A549 (cell line): Measurements from ENCODE around the gene ANKRD1. TPM values are rescaled to one million over a fixed set of nuclear protein-coding genes. Genes with fewer than 3 reads are reported as not detected.

Experiments used
- ATAC-seq, 2 experiments: fragments of 200-7000 bp in 1 of 2; fragments of >200 bp in 1 of 2; cut with Nextera tagmentation in 1 of 2; cut with Tn5 transposase in 1 of 2; 3 replicates each; pipeline versions ENCODE4 v1.8.0 to v1.9.1; 2018 to 2020; ENCODE audit warnings: mild to moderate bottlenecking in 1 of 2, moderate library complexity in 1 of 2
- CTCF ChIA-PET: fragments of 300-600 bp; sonication (Branson Sonifier 250); formaldehyde crosslinking; extraction: SDS; loops from one replicate; lab custom pipeline; 2021; ENCODE audit warnings: antibody characterized with exemption, inconsistent platforms; lab: Yijun Ruan, JAX
- POLR2A ChIA-PET: fragments of 350-600 bp; formaldehyde crosslinking; extraction: SDS; loops from one replicate; lab custom pipeline; 2021; ENCODE audit warnings: antibody characterized with exemption, inconsistent platforms; lab: Yijun Ruan, JAX
- DNase-seq, 2 experiments: peaks; one replicate each; pipeline versions ENCODE4 v3.0.0 to v3.0.0-alpha.2; 2011 to 2016; ENCODE audit warnings: low read depth in 1 of 2, low spot score in 1 of 2
- FAIRE-seq: peaks from 2 replicates; lab custom pipeline; 2011; peaks lifted over from hg19 to GRCh38; lab: Jason Lieb, UNC
- H3K27ac ChIP-seq, 2 experiments: fragments of >200 bp; sonication (Bioruptor Twin); formaldehyde crosslinking; 3 replicates each; pipeline ENCODE4 v1.5.1; 2016 to 2017
- H3K4me1 ChIP-seq: fragments of >200 bp; sonication (Bioruptor Twin); formaldehyde crosslinking; 3 replicates; pipeline ENCODE4 v1.6.1; 2016
- H3K4me2 ChIP-seq: fragments of >200 bp; sonication (Bioruptor Twin); formaldehyde crosslinking; 3 replicates; pipeline ENCODE4 v1.6.1; 2016
- H3K4me3 ChIP-seq: fragments of >200 bp; sonication (Bioruptor Twin); formaldehyde crosslinking; 3 replicates; pipeline ENCODE4 v1.5.1; 2016
- H3K9me3 ChIP-seq: fragments of >200 bp; sonication (Bioruptor Twin); formaldehyde crosslinking; 3 replicates; pipeline ENCODE4 v1.6.1; 2016
- BHLHE40 ChIP-seq: IDR thresholded peaks from 2 replicates; pipeline ENCODE4 v1.6.1; 2012; ENCODE audit warnings: low read depth, low read length, inconsistent platforms
- CHD2 ChIP-seq: fragments of 150-350 bp; IDR thresholded peaks from 2 replicates; pipeline ENCODE4 v1.6.1; 2014; ENCODE audit warnings: low read length; ENCODE audit not compliant: partially characterized antibody
- EHF ChIP-seq: fragments of 250-450 bp; sonication (Bioruptor Pico); IDR thresholded peaks from 2 replicates; pipeline ENCODE4 v1.5.0; 2020; ENCODE audit warnings: mild to moderate bottlenecking
- EP300 ChIP-seq, 2 experiments: fragments of >200 bp; sonication (Bioruptor Twin); formaldehyde crosslinking; IDR thresholded peaks; 2 replicates in 1 of 2; 3 replicates in 1 of 2; pipeline ENCODE4 v1.6.1; 2016 to 2017
- FOSB ChIP-seq: fragments of 250-450 bp; sonication (Bioruptor Pico); IDR thresholded peaks from 2 replicates; pipeline ENCODE4 v1.5.0; 2020; ENCODE audit warnings: mild to moderate bottlenecking, moderate library complexity
- FOSL2 ChIP-seq, 2 experiments: fragments of 450-650 bp in 1 of 2; fragments of >200 bp in 1 of 2; sonication (Bioruptor Twin) in 1 of 2; formaldehyde crosslinking; IDR thresholded peaks; 2 replicates each; pipeline versions ENCODE4 v1.5.0 to v1.6.1; 2016 to 2020; ENCODE audit warnings: mild to moderate bottlenecking in 1 of 2, moderate library complexity in 1 of 2
- GATA3 ChIP-seq: IDR thresholded peaks from 2 replicates; pipeline ENCODE4 v1.6.1; 2012; ENCODE audit warnings: borderline replicate concordance
- HDAC2 ChIP-seq: fragments of 200-600 bp; sonication (generic); IDR thresholded peaks from 2 replicates; pipeline ENCODE4 v1.6.1; 2016
- HOXB5 ChIP-seq: fragments of 250-450 bp; sonication (Bioruptor Pico); IDR thresholded peaks from 2 replicates; pipeline ENCODE4 v1.5.0; 2020; ENCODE audit warnings: mild to moderate bottlenecking, moderate library complexity
- JUN ChIP-seq, 2 experiments: fragments of >200 bp; sonication (Bioruptor Twin); formaldehyde crosslinking; IDR thresholded peaks; 2 replicates in 1 of 2; 3 replicates in 1 of 2; pipeline ENCODE4 v1.6.1; 2016 to 2017
- JUNB ChIP-seq: fragments of >200 bp; sonication (Bioruptor Twin); formaldehyde crosslinking; IDR thresholded peaks from 2 replicates; pipeline ENCODE4 v1.6.1; 2016
- KDM1A ChIP-seq: fragments of 200-600 bp; sonication (generic); IDR thresholded peaks from 2 replicates; pipeline ENCODE4 v1.6.1; 2016; ENCODE audit warnings: low read depth, mild to moderate bottlenecking
- MAFK ChIP-seq: fragments of 450-650 bp; IDR thresholded peaks from 2 replicates; pipeline ENCODE4 v1.6.1; 2014; ENCODE audit not compliant: partially characterized antibody
- MAZ ChIP-seq: fragments of 150-350 bp; IDR thresholded peaks from 2 replicates; pipeline ENCODE4 v1.6.1; 2014; ENCODE audit warnings: antibody characterized with exemption, low read depth, low read length, borderline replicate concordance
- NPAS2 ChIP-seq: fragments of 250-450 bp; sonication (Bioruptor Pico); IDR thresholded peaks from 2 replicates; pipeline ENCODE4 v1.8.0; 2022; ENCODE audit warnings: mild to moderate bottlenecking, moderate library complexity, borderline replicate concordance
- NR3C1 ChIP-seq: fragments of >200 bp; sonication (Bioruptor Twin); formaldehyde crosslinking; IDR thresholded peaks from 3 replicates; pipeline ENCODE4 v1.6.1; 2017
- PHF8 ChIP-seq: fragments of 200-600 bp; sonication (generic); IDR thresholded peaks from 2 replicates; pipeline ENCODE4 v1.6.1; 2016; ENCODE audit warnings: low read depth, mild to moderate bottlenecking, antibody characterized with exemption, moderate library complexity, borderline replicate concordance
- POLR2A ChIP-seq: IDR thresholded peaks from 2 replicates; pipeline ENCODE4 v1.6.1; 2012; ENCODE audit warnings: mild to moderate bottlenecking, low read length
- POLR2AphosphoS2 ChIP-seq: conservative IDR thresholded peaks from 2 replicates; pipeline ENCODE4 v1.6.1; 2012; ENCODE audit warnings: low read length, improper control_type of control experiment, inconsistent platforms
- SMC3 ChIP-seq: fragments of >200 bp; sonication (Bioruptor Twin); formaldehyde crosslinking; IDR thresholded peaks from 3 replicates; pipeline ENCODE4 v1.6.1; 2018; ENCODE audit warnings: inconsistent platforms
- SREBF2 ChIP-seq: fragments of 450-650 bp; IDR thresholded peaks from 2 replicates; pipeline ENCODE4 v1.6.1; 2014; ENCODE audit warnings: mild to moderate bottlenecking, moderate library complexity
- ZFP36 ChIP-seq: fragments of 450-650 bp; IDR thresholded peaks from 2 replicates; pipeline ENCODE4 v1.6.1; 2014; ENCODE audit warnings: borderline replicate concordance; ENCODE audit not compliant: partially characterized antibody
- ZSCAN20 ChIP-seq: fragments of 250-450 bp; sonication (Bioruptor Pico); IDR thresholded peaks from 2 replicates; pipeline ENCODE4 v1.8.0; 2022; ENCODE audit warnings: mild to moderate bottlenecking, moderate library complexity
- WGBS: methylation state at CpG from one replicate; pipeline ENCODE4 v1.1.6; 2017; ENCODE audit errors: missing lambda C conversion rate; 5-methylcytosine and 5-hydroxymethylcytosine counted together
- polyA plus RNA-seq, 4 experiments: library from polyadenylated mRNA; depleted of rRNA in 3 of 4; stranded (reverse); fragments of >200 nt; fragmentation: RNase III in 1 of 4; extraction: RNeasy Plus Mini Kit Qiagen cat#74134 plus additional on column Dnase treatment in 1 of 4; gene quantifications; 2 replicates in 3 of 4; 3 replicates in 1 of 4; pipeline ENCODE4 v1.2.3, GENCODE V29; 2011 to 2017
- TF ChIP-seq, protein P1 (sequence below): fragments of 250-450 bp; sonication (Bioruptor Pico); IDR thresholded peaks from 2 replicates; pipeline ENCODE4 v1.5.0; 2020; ENCODE audit warnings: low read depth, mild to moderate bottlenecking, moderate library complexity
- TF ChIP-seq, protein P2 (sequence below): IDR thresholded peaks from 2 replicates; pipeline ENCODE4 v1.6.1; 2012; ENCODE audit warnings: low read depth, borderline replicate concordance
- TF ChIP-seq, protein P3 (sequence below): fragments of >200 bp; sonication (Bioruptor Twin); formaldehyde crosslinking; IDR thresholded peaks from 3 replicates; pipeline ENCODE4 v1.5.1; 2016
- TF ChIP-seq, protein P4 (sequence below): fragments of 200-600 bp; sonication (generic); IDR thresholded peaks from 2 replicates; pipeline ENCODE4 v1.6.1; 2016; ENCODE audit warnings: antibody characterized with exemption, mild to moderate bottlenecking, moderate library complexity
- TF ChIP-seq, protein P5 (sequence below): fragments of >200 bp; sonication (Bioruptor Twin); formaldehyde crosslinking; IDR thresholded peaks from 3 replicates; pipeline ENCODE4 v1.6.1; 2016

Gene ANKRD1
- polyA plus RNA-seq, 2 of the 4 experiments (the other 2 are of a cell fraction): 10.7 to 17.1 TPM

DNA sequence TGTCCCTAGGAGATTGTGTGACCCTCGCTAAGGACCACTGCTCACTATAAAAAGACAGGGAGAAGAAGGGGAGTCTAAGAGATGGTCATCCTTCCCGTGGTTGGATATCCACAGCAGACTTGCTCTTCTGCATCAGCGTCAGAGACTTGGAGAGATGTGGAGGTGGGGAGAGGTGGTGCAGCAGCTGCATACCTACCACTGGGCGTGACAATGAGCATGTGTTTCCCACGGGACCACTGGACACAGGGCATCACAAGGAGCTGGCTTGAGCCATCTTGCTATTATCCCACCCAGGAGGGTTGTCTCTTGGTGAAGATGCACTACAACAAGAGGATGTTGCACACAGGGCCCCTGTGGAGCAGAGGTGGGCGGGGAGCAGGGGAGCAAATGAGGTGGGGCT lies 18.8 kb upstream of the ANKRD1 start:
- Histone ChIP-seq H3K4me1 (peaks cover 10% of the 10 kb centered on the region; the same call in 1 of the 3 replicates), H3K4me3 (no peak overlapping the region), H3K4me2 (no peak overlapping the region), H3K9me3 (no peaks in the 10 kb centered on the region), H3K27ac (no peak overlapping the region)
- CTCF ChIA-PET: no interaction called here
- POLR2A ChIA-PET: no interaction called here
- WGBS: 91% methylated on average over 6 of the region's 6 CpGs
- no peak for FAIRE-seq
- TF ChIP-seq ZSCAN20 (CRISPR knock-in tag) (no peak), MAZ (no peak), FOSL2 (IDR thresholded peaks at IDR 0.05) (no peak), FOSL2 (CRISPR knock-in tag; IDR thresholded peaks at IDR 0.05) (no peak), NPAS2 (CRISPR knock-in tag) (no peak), KDM1A (no peak), FOSB (CRISPR knock-in tag) (no peak), CHD2 (no peak), POLR2A (no peak; the same call in 1 of the 2 replicates), JUNB (no peak)
- TF ChIP-seq, protein P1, sequence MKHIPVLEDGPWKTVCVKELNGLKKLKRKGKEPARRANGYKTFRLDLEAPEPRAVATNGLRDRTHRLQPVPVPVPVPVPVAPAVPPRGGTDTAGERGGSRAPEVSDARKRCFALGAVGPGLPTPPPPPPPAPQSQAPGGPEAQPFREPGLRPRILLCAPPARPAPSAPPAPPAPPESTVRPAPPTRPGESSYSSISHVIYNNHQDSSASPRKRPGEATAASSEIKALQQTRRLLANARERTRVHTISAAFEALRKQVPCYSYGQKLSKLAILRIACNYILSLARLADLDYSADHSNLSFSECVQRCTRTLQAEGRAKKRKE (CRISPR knock-in tag): no peak
- TF ChIP-seq, protein P2, sequence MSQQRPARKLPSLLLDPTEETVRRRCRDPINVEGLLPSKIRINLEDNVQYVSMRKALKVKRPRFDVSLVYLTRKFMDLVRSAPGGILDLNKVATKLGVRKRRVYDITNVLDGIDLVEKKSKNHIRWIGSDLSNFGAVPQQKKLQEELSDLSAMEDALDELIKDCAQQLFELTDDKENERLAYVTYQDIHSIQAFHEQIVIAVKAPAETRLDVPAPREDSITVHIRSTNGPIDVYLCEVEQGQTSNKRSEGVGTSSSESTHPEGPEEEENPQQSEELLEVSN: no peak
- no peak for DNase-seq
- ATAC-seq: no peak

DNA sequence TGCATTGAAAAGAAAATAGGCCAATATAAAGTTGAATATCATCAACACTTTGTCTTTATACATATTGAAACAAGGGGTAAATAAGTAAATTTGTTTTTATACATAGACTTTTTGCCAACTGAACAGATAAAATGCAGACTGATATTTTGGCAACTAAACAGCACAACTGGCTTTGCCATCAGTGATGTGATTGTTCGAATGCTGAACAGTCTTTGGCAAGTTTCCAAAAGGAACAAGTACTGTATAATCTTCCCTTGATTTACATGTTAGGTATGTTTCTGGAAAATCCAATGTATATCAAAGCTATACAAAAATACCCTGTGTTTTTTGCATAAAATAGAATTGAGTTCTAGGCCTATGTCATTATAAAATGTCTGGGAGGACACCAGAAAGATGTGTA lies 18.2 kb upstream of the ANKRD1 start:
- TF ChIP-seq ZSCAN20 (CRISPR knock-in tag) (no peak), POLR2AphosphoS2 (no peak), MAZ (no peak), SMC3 (no peak), BHLHE40 (no peak), EHF (CRISPR knock-in tag) (no peak), ZFP36 (no peak), PHF8 (no peak), MAFK (no peak), NR3C1 (no peak), SREBF2 (no peak)
- TF ChIP-seq, protein P3, sequence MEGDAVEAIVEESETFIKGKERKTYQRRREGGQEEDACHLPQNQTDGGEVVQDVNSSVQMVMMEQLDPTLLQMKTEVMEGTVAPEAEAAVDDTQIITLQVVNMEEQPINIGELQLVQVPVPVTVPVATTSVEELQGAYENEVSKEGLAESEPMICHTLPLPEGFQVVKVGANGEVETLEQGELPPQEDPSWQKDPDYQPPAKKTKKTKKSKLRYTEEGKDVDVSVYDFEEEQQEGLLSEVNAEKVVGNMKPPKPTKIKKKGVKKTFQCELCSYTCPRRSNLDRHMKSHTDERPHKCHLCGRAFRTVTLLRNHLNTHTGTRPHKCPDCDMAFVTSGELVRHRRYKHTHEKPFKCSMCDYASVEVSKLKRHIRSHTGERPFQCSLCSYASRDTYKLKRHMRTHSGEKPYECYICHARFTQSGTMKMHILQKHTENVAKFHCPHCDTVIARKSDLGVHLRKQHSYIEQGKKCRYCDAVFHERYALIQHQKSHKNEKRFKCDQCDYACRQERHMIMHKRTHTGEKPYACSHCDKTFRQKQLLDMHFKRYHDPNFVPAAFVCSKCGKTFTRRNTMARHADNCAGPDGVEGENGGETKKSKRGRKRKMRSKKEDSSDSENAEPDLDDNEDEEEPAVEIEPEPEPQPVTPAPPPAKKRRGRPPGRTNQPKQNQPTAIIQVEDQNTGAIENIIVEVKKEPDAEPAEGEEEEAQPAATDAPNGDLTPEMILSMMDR: no peak
- TF ChIP-seq, all 56 proteins: peak for 0
- Histone ChIP-seq H3K27ac (no peak overlapping the region), H3K4me1 (peaks cover 10% of the 10 kb centered on the region; the same call in 1 of the 3 replicates), H3K4me2 (no peak overlapping the region), H3K9me3 (no peaks in the 10 kb centered on the region), H3K4me3 (no peak overlapping the region)
- no peak for FAIRE-seq
- POLR2A ChIA-PET: no interaction called here
- WGBS: 76% methylated on average over 1 of the region's 1 CpG
- no peak for ATAC-seq
- CTCF ChIA-PET: no interaction called here
- no peak for DNase-seq

DNA sequence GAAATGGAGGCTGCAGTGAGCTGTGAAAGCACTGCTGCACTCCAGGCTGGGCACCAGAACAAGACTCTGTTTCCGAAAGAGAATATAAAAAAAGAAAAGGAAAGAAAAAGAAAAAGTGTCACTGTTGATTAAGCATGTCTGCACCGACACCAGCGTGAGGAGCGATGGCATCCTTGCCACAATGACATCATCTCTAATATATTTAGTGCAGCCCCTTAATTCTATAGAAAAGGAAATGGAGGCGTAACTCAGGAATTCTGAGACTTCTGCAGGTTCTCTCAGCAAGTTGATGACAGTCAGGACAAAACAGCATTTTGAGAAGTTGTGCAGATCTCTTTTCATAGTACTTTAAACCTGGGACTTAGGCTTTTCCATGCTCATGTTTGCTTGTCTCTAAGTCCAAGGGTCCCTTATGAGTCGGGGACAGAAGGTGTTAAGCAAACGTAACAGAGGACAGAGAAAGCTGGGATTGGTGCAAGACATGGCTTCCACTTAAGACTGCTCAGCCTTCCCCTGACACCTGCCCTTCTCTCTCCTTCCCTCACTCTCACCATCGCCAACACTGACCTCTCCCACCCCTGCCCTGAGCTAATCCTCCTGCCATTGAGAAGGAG lies 16.9 kb upstream of the ANKRD1 start:
- CTCF ChIA-PET: no interaction called here
- peaks cover 10% of the 10 kb centered on the region; the same call in 1 of the 3 replicates for H3K4me1 ChIP-seq
- no peak for FAIRE-seq
- POLR2A ChIA-PET: no interaction called here
- H3K27ac ChIP-seq: 0 out of 6 replicates have a peak overlapping the region, but pooled peaks of 1 of the 2 experiments have one; percentile 26
- no peak for ATAC-seq
- no peak overlapping the region for H3K4me3 ChIP-seq
- WGBS: 84% methylated on average over 8 of the region's 8 CpGs
- no peaks in the 10 kb centered on the region for H3K9me3 ChIP-seq
- no peak overlapping the region for H3K4me2 ChIP-seq
- DNase-seq: no peak
- no peak for TF ChIP-seq HDAC2
- no peak for TF ChIP-seq HOXB5 (CRISPR knock-in tag)
- TF ChIP-seq POLR2A: no peak
- TF ChIP-seq, protein P4, sequence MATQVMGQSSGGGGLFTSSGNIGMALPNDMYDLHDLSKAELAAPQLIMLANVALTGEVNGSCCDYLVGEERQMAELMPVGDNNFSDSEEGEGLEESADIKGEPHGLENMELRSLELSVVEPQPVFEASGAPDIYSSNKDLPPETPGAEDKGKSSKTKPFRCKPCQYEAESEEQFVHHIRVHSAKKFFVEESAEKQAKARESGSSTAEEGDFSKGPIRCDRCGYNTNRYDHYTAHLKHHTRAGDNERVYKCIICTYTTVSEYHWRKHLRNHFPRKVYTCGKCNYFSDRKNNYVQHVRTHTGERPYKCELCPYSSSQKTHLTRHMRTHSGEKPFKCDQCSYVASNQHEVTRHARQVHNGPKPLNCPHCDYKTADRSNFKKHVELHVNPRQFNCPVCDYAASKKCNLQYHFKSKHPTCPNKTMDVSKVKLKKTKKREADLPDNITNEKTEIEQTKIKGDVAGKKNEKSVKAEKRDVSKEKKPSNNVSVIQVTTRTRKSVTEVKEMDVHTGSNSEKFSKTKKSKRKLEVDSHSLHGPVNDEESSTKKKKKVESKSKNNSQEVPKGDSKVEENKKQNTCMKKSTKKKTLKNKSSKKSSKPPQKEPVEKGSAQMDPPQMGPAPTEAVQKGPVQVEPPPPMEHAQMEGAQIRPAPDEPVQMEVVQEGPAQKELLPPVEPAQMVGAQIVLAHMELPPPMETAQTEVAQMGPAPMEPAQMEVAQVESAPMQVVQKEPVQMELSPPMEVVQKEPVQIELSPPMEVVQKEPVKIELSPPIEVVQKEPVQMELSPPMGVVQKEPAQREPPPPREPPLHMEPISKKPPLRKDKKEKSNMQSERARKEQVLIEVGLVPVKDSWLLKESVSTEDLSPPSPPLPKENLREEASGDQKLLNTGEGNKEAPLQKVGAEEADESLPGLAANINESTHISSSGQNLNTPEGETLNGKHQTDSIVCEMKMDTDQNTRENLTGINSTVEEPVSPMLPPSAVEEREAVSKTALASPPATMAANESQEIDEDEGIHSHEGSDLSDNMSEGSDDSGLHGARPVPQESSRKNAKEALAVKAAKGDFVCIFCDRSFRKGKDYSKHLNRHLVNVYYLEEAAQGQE: no peak
- no peak for TF ChIP-seq JUN (IDR thresholded peaks at IDR 0.05)
- TF ChIP-seq EP300 (IDR thresholded peaks at IDR 0.05): no peak
- TF ChIP-seq, protein P5, sequence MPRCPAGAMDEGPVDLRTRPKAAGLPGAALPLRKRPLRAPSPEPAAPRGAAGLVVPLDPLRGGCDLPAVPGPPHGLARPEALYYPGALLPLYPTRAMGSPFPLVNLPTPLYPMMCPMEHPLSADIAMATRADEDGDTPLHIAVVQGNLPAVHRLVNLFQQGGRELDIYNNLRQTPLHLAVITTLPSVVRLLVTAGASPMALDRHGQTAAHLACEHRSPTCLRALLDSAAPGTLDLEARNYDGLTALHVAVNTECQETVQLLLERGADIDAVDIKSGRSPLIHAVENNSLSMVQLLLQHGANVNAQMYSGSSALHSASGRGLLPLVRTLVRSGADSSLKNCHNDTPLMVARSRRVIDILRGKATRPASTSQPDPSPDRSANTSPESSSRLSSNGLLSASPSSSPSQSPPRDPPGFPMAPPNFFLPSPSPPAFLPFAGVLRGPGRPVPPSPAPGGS: no peak
- TF ChIP-seq GATA3: no peak
